K562 (cell line): Measurements from ENCODE around the gene PDE3A. TPM values are rescaled to one million over a fixed set of nuclear protein-coding genes. Genes with fewer than 3 reads are reported as not detected.

Experiments
- ATAC-seq: fragments of 200-7000 bp; cut with Tn5 transposase; 3 replicates; pipeline ENCODE4 v1.9.1; 2020; ENCODE audit warnings: moderate library complexity
- BruUV-seq: library from RNA; stranded (reverse); fragments of 400-500 nt; replicated peaks from 2 replicates; lab custom pipeline; 2021; lab: Mats Ljungman, UMichigan
- CTCF ChIA-PET: fragments of 300-600 bp; formaldehyde crosslinking; extraction: SDS; loops from one replicate; lab custom pipeline; 2021; ENCODE audit warnings: low intra/inter-chr PET ratio; lab: Yijun Ruan, JAX
- POLR2A ChIA-PET: fragments of 300-600, 350-650 bp; sonication (Branson Sonifier 250); formaldehyde crosslinking; extraction: SDS; loops from one replicate; lab custom pipeline; 2021; ENCODE audit warnings: antibody characterized with exemption, inconsistent platforms; lab: Yijun Ruan, JAX
- DNase-seq, 4 experiments: peaks; one replicate each; pipeline versions ENCODE4 v3.0.0 to v3.0.0-alpha.2; 2011 to 2018; ENCODE audit warnings: low spot score in 3 of 4, mixed read lengths in 3 of 4; ENCODE audit errors: extremely low read depth in 1 of 4
- FAIRE-seq: peaks from 2 replicates; lab custom pipeline; 2011; peaks lifted over from hg19 to GRCh38; lab: Jason Lieb, UNC
- H2AFZ ChIP-seq: 2 replicates; pipeline ENCODE4 v1.6.0; 2011; ENCODE audit warnings: low read depth, low read length, control low read depth, inconsistent platforms
- H3K27ac ChIP-seq: fragments of 200-600 bp; 3 replicates; pipeline ENCODE4 v1.8.0; 2011; ENCODE audit warnings: low read depth, mild to moderate bottlenecking, control low read depth, inconsistent platforms, low read length, moderate library complexity, mixed read lengths; ENCODE audit errors: extremely low read depth
- H3K27me3 ChIP-seq, 2 experiments: fragments of 300-600 bp in 1 of 2; 2 replicates in 1 of 2; 3 replicates in 1 of 2; pipeline versions ENCODE4 v1.6.0 to v1.8.0; 2011; ENCODE audit warnings: inconsistent platforms in 2 of 2, low read length in 2 of 2, mild to moderate bottlenecking in 1 of 2, mixed read lengths in 1 of 2, moderate library complexity in 1 of 2; ENCODE audit not compliant: control insufficient read depth in 2 of 2, insufficient read depth in 2 of 2
- H3K36me3 ChIP-seq: fragments of 300-600 bp; 3 replicates; pipeline ENCODE4 v1.8.0; 2011; ENCODE audit warnings: mild to moderate bottlenecking, low read length, inconsistent platforms; ENCODE audit not compliant: control insufficient read depth, insufficient read depth
- H3K4me1 ChIP-seq, 2 experiments: fragments of 200-600 bp in 1 of 2; replicated peaks in 1 of 2; 2 replicates in 1 of 2; 3 replicates in 1 of 2; pipeline versions ENCODE4 v1.5.1 to v1.8.0; 2011; ENCODE audit warnings: inconsistent platforms in 2 of 2, low read length in 2 of 2, mild to moderate bottlenecking in 1 of 2, mixed read lengths in 1 of 2, moderate library complexity in 1 of 2; ENCODE audit not compliant: control insufficient read depth in 2 of 2, insufficient read depth in 2 of 2
- H3K4me2 ChIP-seq: 2 replicates; pipeline ENCODE4 v1.6.1; 2011; ENCODE audit warnings: low read length, control low read depth, inconsistent platforms, mixed read lengths; ENCODE audit not compliant: insufficient read depth
- H3K4me3 ChIP-seq: fragments of 200-600 bp; sonication (generic), shearing (Covaris generic); 2 replicates; pipeline ENCODE4 v1.5.1; 2016; ENCODE audit warnings: control low read depth, inconsistent platforms
- H3K79me2 ChIP-seq: fragments of 200-600 bp; 3 replicates; pipeline ENCODE4 v1.8.0; 2011; ENCODE audit warnings: low read length, inconsistent platforms; ENCODE audit not compliant: control insufficient read depth, insufficient read depth
- H3K9ac ChIP-seq, 2 experiments: 2 replicates each; pipeline versions ENCODE4 v1.6.0 to v1.6.1; 2011; ENCODE audit warnings: low read depth in 2 of 2, low read length in 2 of 2, control low read depth in 1 of 2, inconsistent platforms in 1 of 2, mild to moderate bottlenecking in 1 of 2, mixed read lengths in 1 of 2; ENCODE audit not compliant: insufficient read depth in 1 of 2
- H3K9me1 ChIP-seq: one replicate; pipeline ENCODE4 v1.6.0; 2011; ENCODE audit warnings: inconsistent platforms, mild to moderate bottlenecking, low read length, moderate library complexity; ENCODE audit not compliant: control insufficient read depth, insufficient read depth
- H3K9me3 ChIP-seq: replicated peaks from 2 replicates; pipeline ENCODE4 v1.5.1; 2011; ENCODE audit warnings: low read depth, low read length, inconsistent platforms; ENCODE audit not compliant: control insufficient read depth, insufficient read depth
- H4K20me1 ChIP-seq: replicated peaks from 2 replicates; pipeline ENCODE4 v1.6.1; 2011; ENCODE audit warnings: low read length, inconsistent platforms, mixed read lengths; ENCODE audit not compliant: control insufficient read depth, insufficient read depth
- JUNB ChIP-seq: fragments of 450-650 bp; formaldehyde crosslinking; conservative IDR thresholded peaks from 2 replicates; pipeline ENCODE4 v1.4.0; 2020; ENCODE audit warnings: mild to moderate bottlenecking
- LCOR ChIP-seq: sonication (generic); formaldehyde crosslinking; IDR thresholded peaks from 2 replicates; pipeline ENCODE4 v1.8.0; 2022; ENCODE audit warnings: mild to moderate bottlenecking, missing genetic modification reagents
- MBD2 ChIP-seq: sonication (generic); IDR thresholded peaks from 2 replicates; pipeline ENCODE4 v1.6.1; 2016; ENCODE audit warnings: low read depth, borderline replicate concordance
- SIRT6 ChIP-seq: IDR thresholded peaks from one replicate; pipeline ENCODE4 v1.6.1; 2012; ENCODE audit warnings: low read depth, mild to moderate bottlenecking, control low read depth, inconsistent platforms, low read length, moderate library complexity
- SLC30A9 ChIP-seq: fragments of 250-450 bp; sonication (Bioruptor Pico); IDR thresholded peaks from 2 replicates; pipeline ENCODE4 v1.8.0; 2022; ENCODE audit warnings: mild to moderate bottlenecking, moderate library complexity
- SMARCA4 ChIP-seq: fragments of 450-650 bp; IDR thresholded peaks from 2 replicates; pipeline ENCODE4 v1.6.1; 2016
- TCF7 ChIP-seq: sonication (generic); IDR thresholded peaks from 2 replicates; pipeline ENCODE4 v1.6.1; 2016; ENCODE audit warnings: antibody characterized with exemption, borderline replicate concordance
- ZBTB33 ChIP-seq: sonication (generic); formaldehyde crosslinking; IDR thresholded peaks from 2 replicates; pipeline ENCODE4 v1.8.1; 2023; ENCODE audit warnings: mild to moderate bottlenecking, missing genetic modification reagents
- ZNF311 ChIP-seq: fragments of 250-450 bp; sonication (Bioruptor Pico); IDR thresholded peaks from 2 replicates; pipeline ENCODE4 v1.4.0; 2020; ENCODE audit warnings: mild to moderate bottlenecking, moderate library complexity
- ZNF431 ChIP-seq: sonication (generic); formaldehyde crosslinking; IDR thresholded peaks from 2 replicates; pipeline ENCODE4 v1.8.0; 2022; ENCODE audit warnings: mild to moderate bottlenecking, missing genetic modification reagents
- WGBS: fragments of 100-300 bp; shearing (Covaris generic); methylation state at CpG from one replicate; pipeline ENCODE4 v1.1.6; 2016; ENCODE audit warnings: low coverage, mixed read lengths; ENCODE audit not compliant: insufficient coverage; ENCODE audit errors: missing lambda C conversion rate; 5-methylcytosine and 5-hydroxymethylcytosine counted together
- in situ Hi-C: fragments of 300-500 bp; cut with MboI; formaldehyde crosslinking; loops from 4 replicates; pipeline ENCODE4 v1.15.0; 2018; ENCODE audit warnings: inconsistent platforms, mixed read lengths
- intact Hi-C: fragments of 100-400 bp; cut with micrococcal nuclease; formaldehyde crosslinking; loops from 2 replicates; pipeline ENCODE4 v1.14.2; 2022
- polyA plus RNA-seq, 8 experiments: library from polyadenylated mRNA; depleted of rRNA in 4 of 8; stranded (reverse) in 5 of 8; unstranded in 3 of 8; fragments of >200 nt; fragmentation: Nextera tagmentation in 2 of 8; fragmentation: Illumina TruSeq in 1 of 8; extraction: Ambion mirVana in 2 of 8; extraction: Trizol in 1 of 8; gene quantifications; 2 replicates each; pipeline versions ENCODE4 v1.2.1 to v1.2.3, GENCODE V29; 2011 to 2014; ENCODE audit warnings: inconsistent platforms in 1 of 8, missing spikeins in 1 of 8
- total RNA-seq, 7 experiments: library from RNA; depleted of rRNA in 6 of 7; stranded (reverse); fragments of >200 nt in 6 of 7; fragmentation: Illumina TruSeq in 2 of 7; extraction: Trizol in 2 of 7; gene quantifications; 2 replicates each; pipeline versions ENCODE4 v1.2.1 to v1.2.3, GENCODE V29; 2011 to 2021; ENCODE audit warnings: low replicate concordance in 1 of 7
- TF ChIP-seq, protein P1 (sequence below): sonication (generic); formaldehyde crosslinking; IDR thresholded peaks from 2 replicates; pipeline ENCODE4 v1.8.1; 2023; ENCODE audit warnings: mild to moderate bottlenecking, missing genetic modification reagents
- TF ChIP-seq, protein P2 (sequence below): fragments of 250-450 bp; sonication (Bioruptor Pico); IDR thresholded peaks from 2 replicates; pipeline ENCODE4 v1.5.0; 2020; ENCODE audit warnings: mild to moderate bottlenecking, borderline replicate concordance
- TF ChIP-seq, protein P3 (sequence below): fragments of 450-650 bp; IDR thresholded peaks from 2 replicates; pipeline ENCODE4 v1.6.1; 2018; ENCODE audit not compliant: partially characterized antibody

PDE3A gene
- total and polyA plus RNA-seq, 9 of the 15 experiments (the other 6 are each of a cell fraction or from before 2014, with no cell fraction given), result 0.02 TPM; not detected in 8

GRCh38 chr12:20390846-20391245 lies 22.5 kb downstream of the PDE3A start:
- no TSS peak for BruUV-seq
- H3K27me3 ChIP-seq, result no peaks in the 10 kb centered on the region
- no peaks in the 10 kb centered on the region for H4K20me1 ChIP-seq
- no peaks in the 10 kb centered on the region for H3K79me2 ChIP-seq
- 2% methylated on average over 4 of the region's 4 CpGs for WGBS
- no peaks in the 10 kb centered on the region for H3K36me3 ChIP-seq
- POLR2A ChIA-PET, result no interaction called here
- H3K9me1 ChIP-seq, result no peaks in the 10 kb centered on the region
- in situ Hi-C loops (no loop called here), intact Hi-C loops (no loop called here)
- H3K9ac ChIP-seq, result no peak overlapping the region
- no peak for DNase-seq
- no peaks in the 10 kb centered on the region for H3K4me1 ChIP-seq
- H3K4me2 ChIP-seq, result no peak overlapping the region
- no peak overlapping the region for H3K27ac ChIP-seq
- no peak for ATAC-seq
- no peak overlapping the region for H2AFZ ChIP-seq
- H3K9me3 ChIP-seq, result no peaks in the 10 kb centered on the region
- FAIRE-seq, result no peak
- H3K4me3 ChIP-seq, result no peak overlapping the region
- CTCF ChIA-PET, result no interaction called here
- TF ChIP-seq LCOR, result no peak
- TF ChIP-seq, protein P1, sequence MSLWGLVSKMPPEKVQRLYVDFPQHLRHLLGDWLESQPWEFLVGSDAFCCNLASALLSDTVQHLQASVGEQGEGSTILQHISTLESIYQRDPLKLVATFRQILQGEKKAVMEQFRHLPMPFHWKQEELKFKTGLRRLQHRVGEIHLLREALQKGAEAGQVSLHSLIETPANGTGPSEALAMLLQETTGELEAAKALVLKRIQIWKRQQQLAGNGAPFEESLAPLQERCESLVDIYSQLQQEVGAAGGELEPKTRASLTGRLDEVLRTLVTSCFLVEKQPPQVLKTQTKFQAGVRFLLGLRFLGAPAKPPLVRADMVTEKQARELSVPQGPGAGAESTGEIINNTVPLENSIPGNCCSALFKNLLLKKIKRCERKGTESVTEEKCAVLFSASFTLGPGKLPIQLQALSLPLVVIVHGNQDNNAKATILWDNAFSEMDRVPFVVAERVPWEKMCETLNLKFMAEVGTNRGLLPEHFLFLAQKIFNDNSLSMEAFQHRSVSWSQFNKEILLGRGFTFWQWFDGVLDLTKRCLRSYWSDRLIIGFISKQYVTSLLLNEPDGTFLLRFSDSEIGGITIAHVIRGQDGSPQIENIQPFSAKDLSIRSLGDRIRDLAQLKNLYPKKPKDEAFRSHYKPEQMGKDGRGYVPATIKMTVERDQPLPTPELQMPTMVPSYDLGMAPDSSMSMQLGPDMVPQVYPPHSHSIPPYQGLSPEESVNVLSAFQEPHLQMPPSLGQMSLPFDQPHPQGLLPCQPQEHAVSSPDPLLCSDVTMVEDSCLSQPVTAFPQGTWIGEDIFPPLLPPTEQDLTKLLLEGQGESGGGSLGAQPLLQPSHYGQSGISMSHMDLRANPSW (CRISPR knock-in tag), result no peak
- no peak for TF ChIP-seq MBD2
- no peak for TF ChIP-seq TCF7
- TF ChIP-seq, protein P2, sequence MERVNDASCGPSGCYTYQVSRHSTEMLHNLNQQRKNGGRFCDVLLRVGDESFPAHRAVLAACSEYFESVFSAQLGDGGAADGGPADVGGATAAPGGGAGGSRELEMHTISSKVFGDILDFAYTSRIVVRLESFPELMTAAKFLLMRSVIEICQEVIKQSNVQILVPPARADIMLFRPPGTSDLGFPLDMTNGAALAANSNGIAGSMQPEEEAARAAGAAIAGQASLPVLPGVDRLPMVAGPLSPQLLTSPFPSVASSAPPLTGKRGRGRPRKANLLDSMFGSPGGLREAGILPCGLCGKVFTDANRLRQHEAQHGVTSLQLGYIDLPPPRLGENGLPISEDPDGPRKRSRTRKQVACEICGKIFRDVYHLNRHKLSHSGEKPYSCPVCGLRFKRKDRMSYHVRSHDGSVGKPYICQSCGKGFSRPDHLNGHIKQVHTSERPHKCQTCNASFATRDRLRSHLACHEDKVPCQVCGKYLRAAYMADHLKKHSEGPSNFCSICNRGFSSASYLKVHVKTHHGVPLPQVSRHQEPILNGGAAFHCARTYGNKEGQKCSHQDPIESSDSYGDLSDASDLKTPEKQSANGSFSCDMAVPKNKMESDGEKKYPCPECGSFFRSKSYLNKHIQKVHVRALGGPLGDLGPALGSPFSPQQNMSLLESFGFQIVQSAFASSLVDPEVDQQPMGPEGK, result no peak
- no peak for TF ChIP-seq ZNF311
- TF ChIP-seq, protein P3, sequence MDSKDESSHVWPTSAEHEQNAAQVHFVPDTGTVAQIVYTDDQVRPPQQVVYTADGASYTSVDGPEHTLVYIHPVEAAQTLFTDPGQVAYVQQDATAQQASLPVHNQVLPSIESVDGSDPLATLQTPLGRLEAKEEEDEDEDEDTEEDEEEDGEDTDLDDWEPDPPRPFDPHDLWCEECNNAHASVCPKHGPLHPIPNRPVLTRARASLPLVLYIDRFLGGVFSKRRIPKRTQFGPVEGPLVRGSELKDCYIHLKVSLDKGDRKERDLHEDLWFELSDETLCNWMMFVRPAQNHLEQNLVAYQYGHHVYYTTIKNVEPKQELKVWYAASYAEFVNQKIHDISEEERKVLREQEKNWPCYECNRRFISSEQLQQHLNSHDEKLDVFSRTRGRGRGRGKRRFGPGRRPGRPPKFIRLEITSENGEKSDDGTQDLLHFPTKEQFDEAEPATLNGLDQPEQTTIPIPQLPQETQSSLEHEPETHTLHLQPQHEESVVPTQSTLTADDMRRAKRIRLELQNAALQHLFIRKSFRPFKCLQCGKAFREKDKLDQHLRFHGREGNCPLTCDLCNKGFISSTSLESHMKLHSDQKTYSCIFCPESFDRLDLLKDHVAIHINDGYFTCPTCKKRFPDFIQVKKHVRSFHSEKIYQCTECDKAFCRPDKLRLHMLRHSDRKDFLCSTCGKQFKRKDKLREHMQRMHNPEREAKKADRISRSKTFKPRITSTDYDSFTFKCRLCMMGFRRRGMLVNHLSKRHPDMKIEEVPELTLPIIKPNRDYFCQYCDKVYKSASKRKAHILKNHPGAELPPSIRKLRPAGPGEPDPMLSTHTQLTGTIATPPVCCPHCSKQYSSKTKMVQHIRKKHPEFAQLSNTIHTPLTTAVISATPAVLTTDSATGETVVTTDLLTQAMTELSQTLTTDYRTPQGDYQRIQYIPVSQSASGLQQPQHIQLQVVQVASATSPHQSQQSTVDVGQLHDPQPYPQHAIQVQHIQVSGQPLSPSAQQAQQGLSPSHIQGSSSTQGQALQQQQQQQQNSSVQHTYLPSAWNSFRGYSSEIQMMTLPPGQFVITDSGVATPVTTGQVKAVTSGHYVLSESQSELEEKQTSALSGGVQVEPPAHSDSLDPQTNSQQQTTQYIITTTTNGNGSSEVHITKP, result no peak
- TF ChIP-seq SIRT6, result no peak
- no peak for TF ChIP-seq ZNF431 (CRISPR knock-in tag)
- no peak for TF ChIP-seq SLC30A9 (CRISPR knock-in tag)
- no peak for TF ChIP-seq JUNB
- no peak for TF ChIP-seq ZBTB33 (CRISPR knock-in tag)
- no peak for TF ChIP-seq SMARCA4
